Activated CD4-positive, alpha-beta T cell treated with anti-CD3 and anti-CD28 coated beads, Interleukin-2, amount 10 ng/mL, durations not matched to agents 7 days and 5 days (primary cell): ENCODE results near the gene ZNF699. TPM values are rescaled to one million over a fixed set of nuclear protein-coding genes. Genes with fewer than 3 reads are reported as not detected.
"Not testable (repeated sequence)": the region's sequence is repeated elsewhere in the genome, so short reads cannot be mapped to it uniquely, and the experiment has no call there.

Source experiments
- CTCF ChIA-PET: fragments of 350-600 bp; sonication (Branson Sonifier 250); formaldehyde crosslinking; loops from one replicate; lab custom pipeline; 2021; ENCODE audit warnings: antibody characterized with exemption; lab: Charles Lee
- POLR2A ChIA-PET: fragments of 350-600 bp; sonication (Branson Sonifier 250); formaldehyde crosslinking; loops from one replicate; lab custom pipeline; 2021; ENCODE audit warnings: antibody characterized with exemption; lab: Charles Lee
- DNase-seq: peaks from one replicate; pipeline ENCODE4 v3.0.0-alpha.2; 2020
- H3K27ac Mint-ChIP-seq: one replicate; pipeline ENCODE4 v1.8.0; 2021; ENCODE audit warnings: mild to moderate bottlenecking, moderate library complexity, mixed read lengths
- H3K27me3 Mint-ChIP-seq: one replicate; pipeline ENCODE4 v1.8.0; 2021; ENCODE audit warnings: mixed read lengths
- H3K36me3 Mint-ChIP-seq: one replicate; pipeline ENCODE4 v1.8.0; 2021; ENCODE audit warnings: low read depth, mixed read lengths
- H3K4me1 Mint-ChIP-seq: one replicate; pipeline ENCODE4 v1.8.0; 2021; ENCODE audit warnings: mixed read lengths
- H3K4me3 Mint-ChIP-seq: one replicate; pipeline ENCODE4 v1.8.0; 2021; ENCODE audit warnings: mild to moderate bottlenecking, moderate library complexity, mixed read lengths
- H3K9me3 Mint-ChIP-seq: one replicate; pipeline ENCODE4 v1.8.0; 2021; ENCODE audit warnings: mixed read lengths
- total RNA-seq, 2 experiments: library from RNA; stranded (reverse); gene quantifications; one replicate each; pipeline ENCODE4 v1.2.3, GENCODE V29; 2021

Gene ZNF699
- total RNA-seq, 2 experiments from 2014 or later: 9.2 to 10.6 TPM

DNA sequence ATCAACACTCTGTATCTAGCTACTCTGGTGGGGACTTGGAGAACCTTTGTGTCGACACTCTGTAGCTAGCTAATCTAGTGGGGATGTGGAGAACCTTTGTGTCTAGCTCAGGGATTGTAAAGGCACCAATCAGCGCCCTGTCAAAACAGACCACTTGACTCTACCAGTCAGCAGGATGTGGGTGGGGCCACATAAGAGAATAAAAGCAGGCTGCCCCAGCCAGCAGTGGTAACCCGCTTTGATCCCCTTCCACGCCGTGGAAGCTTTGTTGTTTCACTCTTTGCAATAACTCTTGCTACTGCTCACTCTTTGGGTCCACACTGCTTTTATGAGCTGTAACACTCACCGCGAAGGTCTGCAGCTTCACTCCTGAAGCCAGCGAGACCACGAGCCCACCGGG, 12.6 kb upstream of the ZNF699 start:
- CTCF ChIA-PET, H3K27ac Mint-ChIP-seq, H3K27me3 Mint-ChIP-seq, DNase-seq, POLR2A ChIA-PET: not testable (repeated sequence)
- H3K4me3 Mint-ChIP-seq: peak overlapping the region; percentile 6
- H3K36me3 Mint-ChIP-seq: peaks cover 37% of the 10 kb centered on the region
- H3K9me3 Mint-ChIP-seq: peaks cover 33% of the 10 kb centered on the region
- H3K4me1 Mint-ChIP-seq: peaks cover 31% of the 10 kb centered on the region

DNA sequence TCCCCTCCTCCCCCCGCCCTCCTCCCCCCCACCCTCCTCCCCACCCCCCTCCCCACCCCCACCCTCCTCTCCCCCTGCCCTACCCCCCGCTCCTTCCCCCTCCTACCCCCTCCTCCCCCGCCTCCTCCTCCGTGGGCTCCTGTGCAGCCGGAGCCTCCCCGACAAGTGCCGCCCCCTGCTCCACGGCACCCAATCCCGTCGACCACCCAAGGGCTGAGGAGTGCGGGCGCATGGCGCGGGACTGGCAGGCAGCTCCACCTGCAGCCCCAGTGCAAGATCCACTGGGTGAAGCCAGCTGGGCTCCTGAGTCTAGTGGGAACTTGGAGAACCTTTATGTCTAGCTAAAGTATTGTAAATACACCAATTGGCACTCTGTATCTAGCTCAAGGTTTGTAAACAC, 12.1 kb upstream of the ZNF699 start:
- Mint-ChIP-seq H3K4me1 (peaks cover 31% of the 10 kb centered on the region), H3K36me3 (peaks cover 35% of the 10 kb centered on the region), H3K9me3 (peaks cover 31% of the 10 kb centered on the region)
- CTCF ChIA-PET, H3K27ac Mint-ChIP-seq, H3K4me3 Mint-ChIP-seq, DNase-seq, POLR2A ChIA-PET, H3K27me3 Mint-ChIP-seq: not testable (repeated sequence)

DNA sequence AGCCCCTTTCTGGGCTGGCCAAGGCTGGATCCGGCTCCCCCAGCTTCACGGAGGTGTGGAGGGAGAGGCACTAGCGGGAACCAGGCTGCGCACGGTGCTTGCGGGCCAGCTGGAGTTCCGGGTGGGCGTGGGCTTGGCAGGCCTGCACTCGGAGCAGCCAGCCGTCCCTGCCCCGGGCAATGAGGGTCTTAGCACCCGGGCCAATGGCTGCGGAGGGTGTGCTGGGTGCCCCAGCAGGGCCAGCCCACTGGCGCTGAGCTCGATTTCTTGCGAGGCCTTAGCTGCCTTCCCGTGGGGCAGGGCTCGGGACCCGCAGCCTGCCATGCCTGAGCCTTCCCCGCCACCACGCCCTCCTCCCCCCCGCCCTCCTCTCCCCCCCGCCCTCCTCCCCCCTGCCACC, 11.7 kb upstream of the ZNF699 start:
- Mint-ChIP-seq H3K4me3 (no peak overlapping the region), H3K27ac (no peak overlapping the region), H3K36me3 (peaks cover 34% of the 10 kb centered on the region), H3K4me1 (peaks cover 31% of the 10 kb centered on the region), H3K27me3 (no peaks in the 10 kb centered on the region), H3K9me3 (peaks cover 30% of the 10 kb centered on the region)
- POLR2A ChIA-PET: no interaction called here
- CTCF ChIA-PET: no interaction called here
- DNase-seq: no peak

DNA sequence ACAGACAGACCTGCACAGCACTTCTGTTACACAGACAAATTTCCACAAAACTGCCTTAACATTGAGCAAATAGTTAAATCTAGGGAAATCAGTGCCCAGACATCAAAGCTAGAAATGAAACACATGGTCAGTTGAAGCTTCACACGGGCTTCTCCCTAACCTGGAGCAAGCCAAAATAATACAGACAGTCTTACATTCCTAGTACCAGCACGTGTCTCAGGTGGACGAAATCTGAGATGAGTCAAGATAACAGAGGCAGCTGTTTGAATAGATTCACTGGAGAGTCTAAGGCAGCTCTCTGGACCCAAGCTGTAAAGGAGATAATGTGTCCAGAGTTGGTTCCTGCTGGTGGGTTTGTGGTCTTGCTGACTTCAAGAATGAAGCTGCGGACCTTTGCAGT, 4.1 kb upstream of the ZNF699 start:
- Mint-ChIP-seq H3K27me3 (no peaks in the 10 kb centered on the region), H3K36me3 (no peaks in the 10 kb centered on the region), H3K27ac (no peak overlapping the region), H3K4me3 (no peak overlapping the region), H3K9me3 (peaks cover 34% of the 10 kb centered on the region), H3K4me1 (peaks cover 10% of the 10 kb centered on the region)
- ChIA-PET CTCF (interaction anchor here (0.8 kb wide), 1 partner anchor 10 kb away, joined by 5 read pairs; the partner anchor contains the start of gene ZNF559), POLR2A (no interaction called here)
- no peak for DNase-seq

DNA sequence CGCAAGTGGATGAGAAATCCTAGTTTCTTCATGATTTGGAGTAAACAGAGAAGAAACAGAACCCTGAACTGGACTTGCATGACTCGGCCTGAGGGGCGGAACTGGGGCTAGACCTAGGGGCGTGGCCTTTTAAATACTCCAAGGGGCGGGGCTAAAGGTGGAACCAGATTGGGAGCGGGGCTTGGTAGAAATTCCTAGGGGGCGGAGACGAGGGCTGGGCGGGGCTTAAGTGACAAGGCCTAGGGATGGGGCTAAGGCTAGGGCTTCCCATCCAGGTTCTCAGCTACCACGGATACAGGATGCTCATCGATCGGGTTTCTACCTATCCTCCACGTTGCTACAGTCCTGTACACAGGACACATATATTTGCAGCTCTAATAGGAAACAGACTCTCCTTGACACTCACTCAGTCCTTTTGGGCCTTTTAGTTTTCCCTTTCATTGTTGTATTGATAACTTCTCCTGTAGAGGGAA, 372 bp upstream of the ZNF699 start:
- Mint-ChIP-seq H3K9me3 (peaks cover 26% of the 10 kb centered on the region), H3K27me3 (no peaks in the 10 kb centered on the region), H3K27ac (peak overlapping the region; percentile 99), H3K4me1 (peaks cover 22% of the 10 kb centered on the region), H3K36me3 (peaks cover 16% of the 10 kb centered on the region), H3K4me3 (peak overlapping the region; percentile 78)
- no peak for DNase-seq
- ChIA-PET CTCF (interaction anchor here (1.3 kb wide), 1 partner anchor 126 kb away, joined by 3 read pairs; the partner anchor contains the start of gene ZNF266), POLR2A (no interaction called here)

DNA sequence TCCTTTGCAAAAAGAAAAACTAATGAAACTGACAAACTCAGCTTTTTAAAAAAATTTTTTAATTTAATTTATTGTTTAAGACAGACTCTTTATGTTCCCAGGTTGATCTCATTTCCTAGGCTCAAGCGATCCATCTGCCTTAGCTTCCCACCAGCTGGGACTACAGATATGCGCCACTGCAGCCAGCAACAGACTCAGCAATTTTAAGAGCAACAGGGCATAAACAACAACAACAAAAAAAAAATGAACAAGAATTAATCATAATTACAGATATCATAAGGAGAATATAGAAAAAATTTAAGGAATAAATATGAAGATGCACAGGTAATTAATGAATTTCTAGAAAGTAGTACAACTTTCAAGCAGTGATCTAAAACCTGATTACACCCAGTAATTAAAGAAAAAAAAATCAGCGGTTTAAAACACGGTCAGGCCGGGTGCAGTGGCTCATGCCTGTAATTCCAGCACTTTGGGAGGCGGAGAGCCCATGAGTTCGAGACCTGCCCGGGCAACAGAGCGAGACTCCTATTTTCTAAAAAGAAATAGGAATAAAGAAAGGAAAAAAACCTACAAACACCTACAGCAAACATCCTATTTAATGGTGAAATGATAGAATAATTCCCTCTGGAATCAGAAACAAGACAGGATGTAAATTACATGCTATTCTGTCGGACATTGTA, 1.4 kb downstream of the ZNF699 start:
- ChIA-PET CTCF (no interaction called here), POLR2A (no interaction called here)
- peak overlapping the region; percentile 78 for H3K4me3 Mint-ChIP-seq
- H3K4me1 Mint-ChIP-seq: peaks cover 22% of the 10 kb centered on the region
- peak overlapping the region; percentile 99 for H3K27ac Mint-ChIP-seq
- no peak for DNase-seq
- H3K36me3 Mint-ChIP-seq: peaks cover 31% of the 10 kb centered on the region
- no peaks in the 10 kb centered on the region for H3K27me3 Mint-ChIP-seq
- H3K9me3 Mint-ChIP-seq: peaks cover 22% of the 10 kb centered on the region

DNA sequence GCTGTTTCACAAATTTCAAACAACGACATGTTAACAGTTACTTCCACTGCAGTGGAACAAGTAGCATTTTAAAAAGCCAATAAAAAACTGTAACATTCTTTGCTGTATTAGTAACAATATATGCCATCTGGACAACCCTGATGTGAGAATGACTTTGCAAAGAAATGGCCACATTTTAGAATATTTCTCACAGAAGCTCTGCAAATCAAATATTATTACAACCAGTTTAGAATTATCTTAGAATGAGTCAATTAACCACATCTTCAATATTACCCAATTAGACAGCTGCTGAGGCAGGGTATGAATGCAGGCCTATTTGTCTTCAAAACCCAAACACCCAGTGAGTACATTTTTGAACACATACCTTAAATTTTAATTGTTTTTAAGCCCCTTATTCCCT, 3.2 kb downstream of the ZNF699 start:
- no peak for DNase-seq
- ChIA-PET POLR2A (interaction anchor here (0.8 kb wide), 1 partner anchor 1475 kb away, joined by 6 read pairs; no protein-coding TSS in a partner anchor), CTCF (no interaction called here)
- H3K9me3 Mint-ChIP-seq: peaks cover 26% of the 10 kb centered on the region
- H3K27me3 Mint-ChIP-seq: no peaks in the 10 kb centered on the region
- H3K4me3 Mint-ChIP-seq: no peak overlapping the region
- peaks cover 22% of the 10 kb centered on the region for H3K4me1 Mint-ChIP-seq
- H3K36me3 Mint-ChIP-seq: peaks cover 48% of the 10 kb centered on the region
- H3K27ac Mint-ChIP-seq: no peak overlapping the region

DNA sequence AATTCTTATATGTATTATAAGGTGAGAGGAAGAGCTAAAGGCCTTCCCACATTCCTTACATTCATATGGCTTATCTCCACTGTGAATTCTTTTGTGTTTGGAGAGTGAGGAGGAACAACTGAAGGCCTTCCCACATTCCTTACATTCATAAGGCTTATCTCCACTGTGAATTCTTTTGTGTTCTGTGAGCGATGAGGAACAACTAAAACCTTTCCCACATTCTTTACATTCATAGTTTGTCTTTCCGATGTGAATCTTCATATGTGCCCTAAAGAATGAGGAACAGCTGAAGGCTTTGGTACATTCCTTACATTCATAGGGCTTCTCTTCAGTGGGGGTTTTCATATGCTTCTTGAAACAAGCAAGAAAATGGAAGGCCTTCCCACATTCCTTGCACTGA, 13.3 kb downstream of the ZNF699 start:
- ChIA-PET POLR2A (no interaction called here), CTCF (no interaction called here)
- Mint-ChIP-seq H3K4me1 (no peaks in the 10 kb centered on the region), H3K9me3 (peaks cover 69% of the 10 kb centered on the region), H3K4me3 (no peak overlapping the region), H3K36me3 (peaks cover 86% of the 10 kb centered on the region), H3K27me3 (no peaks in the 10 kb centered on the region), H3K27ac (no peak overlapping the region)
- no peak for DNase-seq

DNA sequence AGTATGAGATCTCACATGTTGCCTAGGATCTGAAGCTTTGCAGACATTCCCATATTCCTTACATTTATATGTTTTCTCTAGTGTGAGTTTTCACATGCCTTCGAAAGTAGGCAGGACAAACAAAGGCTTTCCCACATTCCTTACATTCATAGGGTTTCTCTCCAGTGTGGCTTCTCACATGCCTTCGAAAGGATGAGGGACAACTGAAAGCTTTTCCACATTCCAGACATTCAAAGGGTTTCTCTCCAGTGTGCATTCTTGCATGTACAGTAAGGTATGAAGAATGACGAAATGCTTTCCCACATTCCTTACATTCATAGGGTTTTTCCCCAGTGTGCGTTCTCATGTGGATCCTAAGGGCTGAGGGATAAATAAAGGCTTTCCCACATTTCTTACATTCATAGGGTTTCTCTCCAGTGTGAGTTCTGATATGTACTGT, 14.2 kb downstream of the ZNF699 start:
- Mint-ChIP-seq H3K27me3 (no peaks in the 10 kb centered on the region), H3K36me3 (peaks cover 79% of the 10 kb centered on the region), H3K9me3 (peaks cover 64% of the 10 kb centered on the region), H3K27ac (no peak overlapping the region), H3K4me1 (no peaks in the 10 kb centered on the region), H3K4me3 (no peak overlapping the region)
- CTCF ChIA-PET: no interaction called here
- no peak for DNase-seq
- POLR2A ChIA-PET: no interaction called here

DNA sequence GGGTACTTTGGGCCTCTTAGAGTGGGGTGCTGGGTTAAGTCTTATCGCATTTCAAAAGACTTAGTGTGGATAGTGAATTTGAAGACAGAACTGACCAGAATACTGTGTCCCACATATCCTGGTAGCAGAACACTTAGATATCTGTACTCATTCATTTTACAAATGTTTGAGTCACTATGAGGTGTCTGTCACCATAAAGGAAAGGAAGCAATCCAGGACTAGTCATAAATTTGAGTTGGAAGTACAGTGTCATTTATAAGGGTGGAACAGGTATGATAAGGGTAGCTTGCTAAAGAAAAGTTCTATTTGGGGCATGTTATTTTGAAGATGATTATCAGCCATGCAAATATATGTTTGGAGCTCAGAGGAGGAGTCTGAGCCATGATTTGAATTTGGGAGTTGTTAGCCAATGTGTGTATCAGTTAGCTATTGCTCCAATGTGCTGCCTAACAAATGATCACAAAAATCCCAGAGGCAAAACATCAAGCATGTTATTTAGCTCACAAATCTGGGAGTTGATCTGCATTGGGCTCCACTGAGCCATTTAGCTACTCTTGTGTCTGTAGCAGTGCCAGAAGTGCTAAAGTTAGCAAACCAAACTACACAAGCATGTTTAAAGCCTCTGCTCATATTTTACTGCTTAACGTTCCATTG, 20.3 kb downstream of the ZNF699 start:
- Mint-ChIP-seq H3K27me3 (no peaks in the 10 kb centered on the region), H3K4me3 (no peak overlapping the region), H3K9me3 (peaks cover 47% of the 10 kb centered on the region), H3K27ac (no peak overlapping the region), H3K36me3 (peaks cover 28% of the 10 kb centered on the region), H3K4me1 (no peaks in the 10 kb centered on the region)
- ChIA-PET POLR2A (no interaction called here), CTCF (no interaction called here)
- DNase-seq: no peak

DNA sequence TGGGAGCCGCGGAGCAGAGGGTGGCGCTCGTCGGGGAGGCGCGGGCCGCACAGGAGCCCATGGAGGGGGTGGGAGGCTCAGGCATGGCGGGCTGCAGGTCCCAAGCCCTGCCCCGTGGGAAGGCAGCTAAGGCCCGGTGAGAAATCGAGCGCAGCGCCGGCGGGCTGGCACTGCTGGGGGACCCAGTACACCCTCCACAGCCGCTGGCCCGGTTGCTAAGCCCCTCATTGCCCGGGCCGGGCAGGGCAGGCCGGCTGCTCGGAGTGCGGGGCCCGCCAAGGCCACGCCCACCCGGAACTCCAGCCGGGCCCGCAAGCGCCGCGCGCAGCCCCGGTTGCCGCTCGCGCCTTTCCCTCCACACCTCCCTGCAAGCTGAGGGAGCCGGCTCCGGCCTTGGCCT, 26.2 kb downstream of the ZNF699 start:
- DNase-seq, H3K27ac Mint-ChIP-seq, POLR2A ChIA-PET, CTCF ChIA-PET, H3K36me3 Mint-ChIP-seq, H3K27me3 Mint-ChIP-seq, H3K4me3 Mint-ChIP-seq, H3K4me1 Mint-ChIP-seq: not testable (repeated sequence)
- H3K9me3 Mint-ChIP-seq: peaks cover 47% of the 10 kb centered on the region

DNA sequence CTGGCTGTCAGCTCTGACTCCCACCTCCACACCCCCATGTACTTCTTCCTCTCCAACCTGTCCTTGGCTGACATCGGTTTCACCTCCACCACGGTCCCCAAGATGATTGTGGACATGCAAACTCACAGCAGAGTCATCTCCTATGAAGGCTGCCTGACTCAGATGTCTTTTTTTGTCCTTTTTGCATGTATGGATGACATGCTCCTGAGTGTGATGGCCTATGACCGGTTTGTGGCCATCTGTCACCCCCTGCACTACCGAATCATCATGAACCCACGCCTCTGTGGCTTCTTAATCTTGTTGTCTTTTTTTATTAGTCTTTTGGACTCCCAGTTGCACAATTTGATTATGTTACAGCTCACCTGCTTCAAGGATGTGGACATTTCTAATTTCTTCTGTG, 58.4 kb downstream of the ZNF699 start:
- CTCF ChIA-PET: no interaction called here
- no peaks in the 10 kb centered on the region for H3K27me3 Mint-ChIP-seq
- POLR2A ChIA-PET: no interaction called here
- H3K4me3 Mint-ChIP-seq: no peak overlapping the region
- H3K9me3 Mint-ChIP-seq: peaks cover 25% of the 10 kb centered on the region
- peaks cover 2% of the 10 kb centered on the region for H3K36me3 Mint-ChIP-seq
- H3K27ac Mint-ChIP-seq: no peak overlapping the region
- no peak for DNase-seq
- H3K4me1 Mint-ChIP-seq: no peaks in the 10 kb centered on the region

DNA sequence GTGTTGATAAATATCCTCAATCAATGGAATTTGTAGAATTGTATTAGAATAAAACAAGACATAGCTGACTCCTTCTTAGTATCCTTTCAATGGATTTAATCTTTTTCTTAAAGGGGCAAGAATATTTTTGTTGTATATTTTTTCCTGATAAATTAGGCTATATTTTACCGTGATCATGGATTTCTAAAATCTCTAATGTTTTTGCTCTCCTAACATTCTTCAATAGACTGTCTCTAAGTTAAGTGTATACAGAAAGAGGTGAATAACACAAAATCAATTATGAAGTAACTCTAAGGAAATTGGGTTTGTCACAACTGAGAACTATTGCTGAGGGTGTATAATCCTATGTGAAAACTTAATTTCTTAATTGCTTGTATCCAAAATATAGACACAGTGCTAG, 59.0 kb downstream of the ZNF699 start, which contains the start of gene OR7E24:
TSS of gene OR7E24 (plus strand) at position 301 of the 400 bp plus-strand sequence. CDS start 114 bp downstream, outside the sequence.
- POLR2A ChIA-PET: no interaction called here
- no peak within 1 kb of the TSS for H3K27ac Mint-ChIP-seq
- peaks cover 2% of the 10 kb centered on the region for H3K36me3 Mint-ChIP-seq
- no peak for DNase-seq
- no peaks in the 10 kb centered on the region for H3K27me3 Mint-ChIP-seq
- no peak within 1 kb of the TSS for H3K4me3 Mint-ChIP-seq
- H3K4me1 Mint-ChIP-seq: no peaks in the 10 kb centered on the region
- peaks cover 24% of the 10 kb centered on the region for H3K9me3 Mint-ChIP-seq
- CTCF ChIA-PET: no interaction called here
